Epithelial cell of prostate (primary cell): Measurements from ENCODE around the gene NPAP1.
"Not testable (repeated sequence)": the region's sequence is repeated elsewhere in the genome, so short reads cannot be mapped to it uniquely, and the experiment has no call there.

Source experiments
- DNase-seq: peaks from one replicate; pipeline ENCODE4 v3.0.0-alpha.2; 2011; ENCODE audit warnings: low read depth, low spot score
- H3K27ac ChIP-seq: fragments of 450-650 bp; 2 replicates; pipeline ENCODE4 v1.5.1; 2017; ENCODE audit warnings: mild to moderate bottlenecking

The NPAP1 gene, protein sequence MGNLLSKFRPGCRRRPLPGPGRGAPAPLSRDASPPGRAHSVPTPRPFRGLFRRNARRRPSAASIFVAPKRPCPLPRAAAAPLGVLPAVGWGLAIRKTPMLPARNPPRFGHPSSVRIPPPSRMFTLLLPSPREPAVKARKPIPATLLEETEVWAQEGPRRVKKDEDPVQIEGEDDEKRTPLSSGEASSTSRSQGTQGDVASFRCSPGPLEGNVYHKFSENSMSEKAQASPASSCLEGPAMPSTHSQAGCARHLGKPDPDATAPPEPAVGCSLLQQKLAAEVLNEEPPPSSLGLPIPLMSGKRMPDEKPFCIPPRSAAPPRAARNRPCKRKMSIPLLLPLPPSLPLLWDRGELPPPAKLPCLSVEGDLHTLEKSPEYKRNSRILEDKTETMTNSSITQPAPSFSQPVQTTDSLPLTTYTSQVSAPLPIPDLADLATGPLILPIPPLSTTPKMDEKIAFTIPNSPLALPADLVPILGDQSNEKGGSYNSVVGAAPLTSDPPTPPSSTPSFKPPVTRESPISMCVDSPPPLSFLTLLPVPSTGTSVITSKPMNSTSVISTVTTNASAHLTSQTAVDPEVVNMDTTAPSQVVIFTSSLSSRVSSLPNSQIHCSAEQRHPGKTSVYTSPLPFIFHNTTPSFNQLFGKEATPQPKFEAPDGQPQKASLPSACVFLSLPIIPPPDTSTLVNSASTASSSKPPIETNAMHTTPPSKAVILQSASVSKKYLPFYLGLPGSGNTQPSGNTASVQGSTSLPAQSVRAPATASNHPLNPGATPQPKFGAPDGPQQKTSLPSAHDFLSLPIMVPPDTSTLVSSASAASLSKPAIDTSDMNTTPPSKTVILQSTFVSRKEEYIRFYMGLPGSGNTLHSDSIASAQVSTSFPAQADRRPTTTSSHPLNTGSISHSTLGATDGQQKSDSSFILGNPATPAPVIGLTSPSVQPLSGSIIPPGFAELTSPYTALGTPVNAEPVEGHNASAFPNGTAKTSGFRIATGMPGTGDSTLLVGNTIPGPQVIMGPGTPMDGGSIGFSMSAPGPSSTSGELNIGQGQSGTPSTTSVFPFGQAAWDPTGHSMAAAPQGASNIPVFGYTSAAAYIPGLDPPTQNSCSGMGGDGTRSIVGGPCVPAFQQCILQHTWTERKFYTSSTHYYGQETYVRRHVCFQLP

DNA sequence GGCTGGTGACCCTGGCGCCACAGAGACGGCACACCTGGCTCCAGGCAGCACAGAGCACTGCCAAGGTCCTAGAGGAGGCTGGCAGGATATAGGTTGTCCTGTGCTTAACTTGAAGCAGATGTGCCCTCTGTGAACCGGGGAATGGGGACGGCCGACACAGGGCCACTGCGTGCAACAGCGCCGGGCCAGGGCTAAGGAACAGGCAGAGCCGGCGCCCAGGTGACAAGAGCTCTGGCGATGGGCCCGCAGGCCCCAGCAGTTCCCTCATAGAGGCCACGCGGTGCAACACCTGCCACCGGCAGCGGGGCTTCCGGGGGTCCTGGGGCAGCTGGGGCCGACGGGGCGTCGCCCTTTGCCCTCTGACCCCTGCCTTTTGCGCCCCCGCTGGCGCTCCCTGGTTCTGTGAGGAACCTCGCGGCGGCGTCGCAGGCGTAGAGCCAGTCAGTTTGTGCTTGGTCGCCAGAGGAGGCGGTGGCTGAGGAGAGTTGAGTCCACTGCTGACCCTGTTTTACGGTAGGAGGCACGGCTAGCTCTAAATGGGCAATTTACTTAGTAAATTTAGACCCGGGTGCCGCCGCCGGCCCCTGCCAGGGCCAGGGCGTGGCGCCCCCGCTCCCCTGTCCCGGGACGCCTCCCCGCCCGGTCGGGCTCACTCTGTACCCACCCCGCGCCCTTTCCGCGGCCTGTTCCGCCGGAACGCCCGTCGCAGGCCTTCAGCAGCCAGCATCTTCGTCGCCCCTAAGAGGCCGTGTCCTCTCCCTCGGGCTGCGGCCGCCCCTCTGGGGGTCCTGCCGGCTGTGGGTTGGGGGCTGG is at the start of gene NPAP1:
TSS of gene NPAP1 (plus strand) at position 444 of the 813 bp plus-strand sequence. CDS start at position 537, 93 bp downstream.
- no peak for DNase-seq
- no peak within 1 kb of the TSS for H3K27ac ChIP-seq

DNA sequence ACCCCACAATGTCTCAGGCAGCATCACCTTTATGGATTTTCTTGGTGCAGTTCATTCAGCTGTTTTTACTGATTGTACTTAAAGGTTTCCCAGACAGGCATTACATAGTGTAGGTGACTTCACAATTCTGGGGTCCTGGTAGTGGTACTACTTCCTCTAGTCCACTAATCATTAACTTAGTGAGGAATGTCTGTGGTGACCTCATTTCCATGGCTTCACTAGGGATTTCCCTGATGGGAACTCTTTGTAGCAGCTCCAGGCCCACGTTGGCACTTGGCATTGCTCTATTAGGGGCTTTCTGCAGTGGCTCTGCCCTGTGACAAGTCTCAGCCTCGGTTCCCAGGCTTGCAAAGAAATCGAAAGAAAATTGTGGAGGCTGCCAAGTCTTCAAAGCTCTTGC is 48.1 kb upstream of the NPAP1 start:
- no peak overlapping the region for H3K27ac ChIP-seq
- no peak for DNase-seq

DNA sequence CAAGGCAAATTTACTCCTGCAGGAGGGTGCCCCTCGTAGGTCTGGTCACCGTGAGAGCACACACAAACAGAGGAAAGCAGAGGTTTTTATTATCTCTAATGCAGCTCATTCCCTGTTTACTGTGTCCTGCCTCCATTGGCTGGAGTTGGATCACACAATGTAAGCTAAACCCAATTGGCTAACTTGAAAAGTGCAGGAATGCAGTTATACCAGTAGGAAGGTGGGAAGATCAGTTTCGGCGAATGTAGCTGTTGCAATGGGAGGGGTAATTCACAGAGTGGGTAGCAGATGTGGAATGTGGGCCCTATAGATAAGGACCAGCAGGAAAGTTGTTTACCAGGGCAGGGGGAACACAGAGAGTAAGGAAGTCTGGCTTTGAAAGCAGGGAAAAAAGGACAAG is 42.5 kb upstream of the NPAP1 start:
- H3K27ac ChIP-seq, result no peak overlapping the region
- DNase-seq, result no peak

DNA sequence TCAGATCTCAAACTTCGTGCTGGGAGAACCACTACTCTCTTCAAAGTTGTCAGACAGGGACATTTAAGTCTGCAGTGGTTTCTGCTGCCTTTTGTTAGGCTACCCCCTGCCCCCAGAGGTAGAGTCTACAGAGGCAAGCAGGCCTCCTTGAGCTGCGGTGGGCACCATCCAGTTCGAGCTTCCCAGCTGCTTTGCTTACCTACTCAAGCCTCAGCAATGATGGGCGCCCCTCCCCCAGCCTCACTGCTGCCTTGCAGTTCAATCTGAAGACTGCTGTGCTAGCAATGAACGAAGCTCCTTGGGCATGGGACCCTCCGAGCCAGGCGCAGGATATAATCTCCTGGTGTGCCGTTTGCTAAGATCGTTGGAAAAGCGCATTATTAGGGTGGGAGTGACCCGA is 36.2 kb upstream of the NPAP1 start:
- H3K27ac ChIP-seq, DNase-seq: not testable (repeated sequence)

DNA sequence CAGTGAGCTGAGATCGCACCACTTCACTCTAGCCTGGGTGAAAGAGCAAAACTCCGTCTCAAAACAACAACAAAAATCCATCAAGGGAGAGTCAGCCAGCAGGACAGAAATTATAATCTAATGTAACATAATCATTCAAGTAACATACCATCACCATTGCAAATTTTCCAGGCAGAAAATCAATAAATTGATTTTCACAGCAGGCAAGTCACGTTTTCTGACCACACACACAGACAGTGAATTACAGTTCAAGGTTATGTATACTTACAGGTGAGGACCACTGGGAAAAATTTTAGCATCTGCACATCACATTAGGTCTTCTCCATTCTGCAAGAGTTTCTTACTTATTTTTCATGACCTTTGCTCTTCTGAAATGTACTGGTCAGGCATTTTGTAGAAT is 29.9 kb upstream of the NPAP1 start:
- DNase-seq, result no peak
- no peak overlapping the region for H3K27ac ChIP-seq

DNA sequence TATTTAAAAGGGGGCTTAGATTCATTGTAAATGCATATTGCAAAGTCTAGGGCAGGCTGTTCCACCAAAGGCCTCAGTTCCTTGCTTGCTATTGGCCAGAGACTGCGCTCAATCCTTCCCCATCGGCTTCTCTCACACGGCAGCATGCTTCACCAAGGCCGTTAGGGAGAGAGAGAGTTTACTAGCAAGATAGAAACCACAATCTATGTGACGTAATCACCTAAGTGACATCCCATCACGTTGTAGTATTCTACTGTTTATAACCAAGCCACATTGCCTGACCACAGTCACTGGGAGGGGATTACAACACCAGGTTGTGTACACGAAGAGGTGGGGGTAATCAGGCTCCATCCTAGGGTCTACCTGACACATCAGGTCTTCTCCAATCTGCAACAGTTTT is 16.0 kb upstream of the NPAP1 start:
- DNase-seq, result no peak
- H3K27ac ChIP-seq, result no peak overlapping the region

DNA sequence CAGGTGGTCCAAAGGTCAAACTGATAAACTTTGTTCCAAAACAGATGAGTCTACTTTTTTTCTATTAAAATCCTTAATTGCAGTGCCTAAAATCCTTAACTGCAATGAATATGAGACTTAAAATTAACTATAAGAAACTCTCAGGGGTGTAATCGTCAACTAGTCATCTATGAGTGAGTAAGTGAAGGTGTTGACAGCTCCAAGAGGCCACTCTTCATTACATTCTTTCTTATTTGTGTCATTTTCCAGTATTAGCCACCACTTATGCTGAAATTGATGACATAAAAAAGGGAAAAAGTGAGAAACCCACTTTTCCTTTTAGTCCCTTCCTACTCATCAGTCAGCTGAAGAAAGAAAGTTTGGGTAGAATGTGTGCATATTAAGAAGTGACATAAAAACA is 12.6 kb upstream of the NPAP1 start:
- DNase-seq, result no peak
- no peak overlapping the region for H3K27ac ChIP-seq

DNA sequence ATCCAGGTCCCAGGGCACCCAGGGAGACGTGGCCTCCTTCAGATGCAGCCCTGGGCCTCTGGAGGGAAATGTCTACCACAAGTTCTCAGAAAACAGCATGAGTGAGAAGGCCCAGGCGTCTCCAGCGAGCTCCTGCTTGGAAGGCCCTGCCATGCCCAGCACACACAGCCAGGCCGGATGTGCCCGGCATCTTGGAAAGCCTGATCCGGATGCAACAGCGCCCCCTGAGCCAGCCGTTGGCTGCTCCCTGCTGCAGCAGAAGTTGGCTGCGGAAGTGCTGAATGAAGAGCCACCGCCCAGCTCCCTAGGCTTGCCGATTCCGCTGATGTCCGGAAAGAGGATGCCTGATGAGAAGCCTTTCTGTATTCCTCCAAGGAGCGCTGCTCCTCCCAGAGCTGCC is 856 bp downstream of the NPAP1 start:
- no peak for DNase-seq
- H3K27ac ChIP-seq, result no peak overlapping the region

DNA sequence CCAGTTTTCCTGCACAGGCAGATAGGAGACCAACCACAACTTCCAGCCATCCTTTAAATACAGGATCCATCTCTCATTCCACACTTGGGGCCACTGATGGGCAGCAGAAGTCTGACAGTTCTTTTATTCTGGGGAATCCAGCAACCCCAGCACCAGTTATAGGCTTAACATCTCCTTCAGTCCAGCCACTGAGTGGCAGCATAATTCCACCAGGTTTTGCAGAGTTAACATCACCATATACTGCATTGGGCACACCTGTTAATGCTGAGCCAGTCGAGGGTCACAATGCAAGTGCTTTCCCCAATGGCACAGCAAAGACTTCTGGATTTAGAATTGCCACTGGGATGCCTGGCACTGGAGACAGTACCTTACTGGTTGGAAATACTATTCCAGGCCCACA is 2.9 kb downstream of the NPAP1 start:
- no peak overlapping the region for H3K27ac ChIP-seq

DNA sequence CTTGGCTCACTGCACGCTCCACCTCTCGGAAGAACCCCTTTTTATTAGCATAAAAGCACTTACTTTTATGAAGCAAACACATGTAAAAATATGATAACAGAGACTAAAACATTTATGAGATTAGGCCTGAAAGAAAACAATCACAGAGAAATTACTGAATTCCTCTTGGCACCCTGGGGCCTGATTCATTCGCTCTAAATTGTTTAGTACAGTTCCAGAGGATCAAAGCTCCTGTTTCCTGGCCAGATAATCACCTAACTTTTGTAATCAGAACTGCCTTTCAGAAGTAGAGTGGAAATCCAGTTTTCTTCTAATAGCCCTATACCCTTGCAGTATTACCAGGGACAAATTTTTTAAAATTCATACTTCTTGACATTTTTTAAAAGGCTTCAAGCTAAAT is 6.4 kb downstream of the NPAP1 start:
- DNase-seq, result no peak
- H3K27ac ChIP-seq, result peak overlapping the region; percentile 85

More for the DNA sequence above, 2.9 kb downstream of the NPAP1 start:
- no peak for DNase-seq

DNA sequence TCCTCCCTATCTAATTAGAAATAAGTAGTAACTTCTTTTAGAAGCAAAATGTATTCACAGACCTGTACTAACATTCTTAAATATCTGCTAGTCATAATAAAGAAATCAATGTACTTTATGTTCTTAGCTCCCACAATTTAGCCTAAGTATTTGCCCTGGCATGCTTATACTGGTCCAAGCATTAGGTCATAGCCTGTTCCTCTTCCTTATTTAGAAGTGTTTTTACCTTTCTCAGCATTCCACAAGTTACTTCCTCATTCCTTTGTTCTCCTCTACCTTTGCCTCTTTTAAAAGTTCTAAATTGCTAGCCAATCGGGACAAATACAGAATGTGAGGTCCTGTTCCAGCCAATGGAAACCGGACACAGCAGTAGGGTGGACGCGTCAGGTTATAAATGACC is 7.3 kb downstream of the NPAP1 start:
- H3K27ac ChIP-seq, result peak overlapping the region; percentile 85
- peak; percentile 1 for DNase-seq

DNA sequence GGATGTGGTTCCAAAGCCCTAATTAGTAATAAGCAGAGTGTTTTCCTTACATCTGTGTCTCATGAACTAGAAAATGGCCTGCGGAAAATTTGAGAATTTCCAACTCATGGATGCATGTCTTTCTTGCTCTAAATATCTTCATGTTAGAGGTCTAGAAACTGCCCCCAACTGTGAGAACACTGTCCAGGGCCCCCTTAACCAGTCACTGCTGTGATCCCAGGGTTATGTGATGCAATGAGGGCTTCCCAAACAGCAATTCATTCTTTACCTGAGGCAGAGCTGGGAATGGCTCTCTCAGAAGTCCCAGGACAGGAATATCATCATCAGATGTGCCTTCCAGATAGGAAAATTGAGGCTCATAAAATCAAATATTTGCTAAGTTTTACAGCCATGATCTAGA is 8.2 kb downstream of the NPAP1 start:
- no peak for DNase-seq
- H3K27ac ChIP-seq, result peak overlapping the region; percentile 85

DNA sequence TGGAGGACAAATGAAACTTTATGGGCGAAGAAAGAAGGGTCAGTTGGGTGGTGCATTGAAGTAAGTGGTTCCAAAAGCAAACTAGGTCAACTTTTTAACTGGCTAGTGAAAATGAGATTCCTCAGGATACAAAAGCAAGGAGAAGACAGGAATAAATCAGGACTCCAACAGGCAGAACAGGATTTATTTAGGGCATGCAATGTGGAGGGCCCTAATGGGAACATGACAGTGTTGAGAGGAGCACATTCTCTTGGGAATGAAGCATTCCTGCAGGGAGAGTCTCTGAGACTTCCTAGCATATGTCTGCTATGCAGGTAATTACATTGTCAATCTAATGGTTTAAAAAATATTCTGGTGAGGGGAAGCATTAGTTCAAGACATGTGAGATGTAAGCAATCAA is 8.7 kb downstream of the NPAP1 start:
- no peak for DNase-seq
- H3K27ac ChIP-seq, result no peak overlapping the region

DNA sequence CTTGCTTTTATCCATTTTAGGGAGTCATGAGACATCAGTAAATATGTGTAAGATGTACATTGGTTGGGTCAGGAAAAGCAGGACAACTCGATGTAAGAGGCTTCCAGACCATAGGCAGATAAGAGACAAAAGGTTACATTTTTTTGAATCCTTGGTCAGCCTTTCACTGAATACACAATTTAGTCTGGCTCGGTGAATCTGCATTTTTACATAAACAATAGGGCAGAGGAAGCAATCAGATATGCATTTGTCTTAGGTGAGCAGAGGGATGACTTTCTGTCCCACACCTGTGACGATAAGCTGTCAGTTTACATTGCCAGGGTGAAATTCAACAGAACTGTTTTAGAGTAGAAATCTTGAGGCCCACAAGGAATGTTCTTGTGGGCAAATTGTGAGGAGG is 20.6 kb downstream of the NPAP1 start:
- H3K27ac ChIP-seq, result no peak overlapping the region
- no peak for DNase-seq

DNA sequence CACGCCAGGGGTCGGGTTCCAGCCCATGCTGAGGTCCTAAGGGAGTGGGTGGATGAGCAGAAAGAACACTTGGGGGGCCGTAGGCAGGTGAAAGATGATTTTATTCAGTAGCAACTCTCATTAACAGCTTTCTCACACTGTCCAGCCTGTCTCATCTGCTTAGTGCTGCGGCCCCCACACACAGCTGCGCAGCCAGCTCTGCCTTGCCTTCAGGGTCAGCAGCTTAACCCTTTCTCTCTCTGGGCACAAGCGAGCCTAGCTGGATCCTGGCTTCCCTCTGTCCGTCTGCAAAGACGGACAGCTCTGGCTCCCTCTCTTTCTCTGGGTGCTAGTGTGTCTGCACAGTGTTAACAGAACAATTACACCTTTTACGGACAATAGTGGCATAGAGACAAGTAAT is 21.3 kb downstream of the NPAP1 start:
- no peak for DNase-seq
- H3K27ac ChIP-seq, result no peak overlapping the region

DNA sequence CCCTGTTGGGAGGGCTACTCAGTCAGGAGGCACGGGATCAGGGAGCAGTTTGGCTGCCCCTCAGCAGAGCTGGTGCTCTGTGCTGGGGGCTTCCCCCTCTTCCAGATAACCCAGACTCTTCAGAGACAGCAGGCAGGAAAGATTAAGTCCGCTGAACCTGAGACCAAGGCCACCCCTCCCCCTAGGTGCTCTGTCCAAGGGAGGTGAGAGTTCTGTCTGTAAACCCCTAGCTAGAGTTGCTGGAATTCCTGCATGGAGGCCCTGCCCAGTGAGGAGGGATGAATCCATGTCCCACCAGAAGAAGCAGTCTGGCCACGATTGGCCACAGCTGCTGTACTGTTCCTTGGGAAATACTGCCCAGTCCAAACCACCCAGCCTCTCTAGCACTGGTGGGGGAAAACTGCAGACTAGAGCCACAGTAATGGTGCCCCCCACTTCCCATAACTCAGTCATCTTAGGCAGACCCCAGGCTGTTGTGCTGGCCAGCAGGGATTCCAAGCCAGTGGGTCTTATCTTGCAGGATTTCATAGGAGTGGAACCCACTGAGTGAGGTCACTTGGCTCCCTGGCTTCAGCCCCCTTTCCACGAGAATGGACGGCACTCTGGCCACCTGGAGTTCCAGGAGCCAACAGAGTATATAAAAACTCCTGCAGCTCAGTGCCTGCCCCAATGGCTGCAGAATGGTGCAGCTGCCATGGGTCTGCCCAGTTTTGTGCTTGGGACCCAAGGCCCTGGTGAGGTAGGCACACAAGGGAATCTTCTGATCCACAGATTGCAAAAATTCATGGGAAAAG is 42.9 kb downstream of the NPAP1 start:
- H3K27ac ChIP-seq, result no peak overlapping the region
- DNase-seq, result no peak

DNA sequence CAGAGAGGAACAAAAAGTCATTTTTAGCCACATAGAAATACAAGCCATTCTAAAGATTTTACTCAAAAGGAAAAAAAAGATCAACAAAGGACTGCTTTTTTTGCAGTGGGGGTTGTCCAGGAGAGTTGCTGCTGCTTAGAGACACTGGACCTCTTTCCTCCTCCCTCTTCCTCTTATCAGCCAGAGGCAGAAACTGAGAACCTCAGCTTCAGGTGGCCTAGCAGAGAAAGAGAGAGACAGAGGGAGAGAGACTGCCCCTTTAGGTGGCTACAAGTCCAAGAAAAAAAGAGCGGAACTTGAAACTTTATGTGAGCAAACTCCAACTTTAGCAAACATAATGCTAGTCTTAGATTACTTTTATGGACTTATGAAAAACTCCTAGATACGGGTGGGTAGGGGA is 54.2 kb downstream of the NPAP1 start:
- no peak for DNase-seq
- no peak overlapping the region for H3K27ac ChIP-seq
